ES-I3 (cell line): Measurements from ENCODE around the gene SF3A1.

Source experiments
- H3K36me3 ChIP-seq: 2 replicates; pipeline ENCODE4 v1.6.1; 2013; ENCODE audit warnings: mild to moderate bottlenecking, low read length, control low read depth, moderate library complexity; ENCODE audit not compliant: insufficient read depth
- H3K4me1 ChIP-seq: 2 replicates; pipeline ENCODE4 v1.6.1; 2013; ENCODE audit warnings: mild to moderate bottlenecking, control low read depth, low read length; ENCODE audit not compliant: insufficient read depth
- H3K9ac ChIP-seq: 2 replicates; pipeline ENCODE4 v1.6.1; 2013; ENCODE audit warnings: low read depth, mild to moderate bottlenecking, low read length, moderate library complexity
- H3K9me3 ChIP-seq: 2 replicates; pipeline ENCODE4 v1.6.1; 2013; ENCODE audit warnings: mild to moderate bottlenecking, low read length, moderate library complexity; ENCODE audit not compliant: control insufficient read depth, insufficient read depth

SF3A1 gene

GRCh38 chr22:30332551-30332950, 24.1 kb downstream of the SF3A1 start:
- H3K4me1 ChIP-seq: peaks cover 6% of the 10 kb centered on the region
- no peak overlapping the region for H3K9ac ChIP-seq
- no peaks in the 10 kb centered on the region for H3K9me3 ChIP-seq
- peaks cover 23% of the 10 kb centered on the region for H3K36me3 ChIP-seq

- Histone ChIP-seq H3K9ac (no peak overlapping the region), H3K36me3 (peaks cover 11% of the 10 kb centered on the region), H3K9me3 (no peaks in the 10 kb centered on the region), H3K4me1 (peaks cover 20% of the 10 kb centered on the region)
Observed at GRCh38 chr22:30328466-30329049, 28.1 kb downstream of the SF3A1 start.

- Histone ChIP-seq H3K9me3 (no peaks in the 10 kb centered on the region), H3K4me1 (peaks cover 20% of the 10 kb centered on the region), H3K9ac (no peak overlapping the region), H3K36me3 (peaks cover 4% of the 10 kb centered on the region; the same call in 1 of the 2 replicates)
Observed at GRCh38 chr22:30327864-30328345, 28.8 kb downstream of the SF3A1 start.

GRCh38 chr22:30326706-30327362, 29.9 kb downstream of the SF3A1 start, which contains the start of gene TBC1D10A:
Gene TBC1D10A, minus strand, starts transcription at chr22:30326941. Its CDS starts 60 bp downstream, at chr22:30326881.
- Histone ChIP-seq H3K9me3 (no peaks in the 10 kb centered on the region), H3K9ac (peak within 1 kb of the TSS; percentile 80), H3K36me3 (peaks cover 4% of the 10 kb centered on the region; the same call in 1 of the 2 replicates), H3K4me1 (peaks cover 20% of the 10 kb centered on the region)

GRCh38 chr22:30326255-30326705, 30.4 kb downstream of the SF3A1 start:
- Histone ChIP-seq H3K4me1 (peaks cover 20% of the 10 kb centered on the region), H3K36me3 (peaks cover 4% of the 10 kb centered on the region; the same call in 1 of the 2 replicates), H3K9ac (peak overlapping the region; percentile 80; the same call in 1 of the 2 replicates), H3K9me3 (no peaks in the 10 kb centered on the region)

- H3K4me1 ChIP-seq: peaks cover 20% of the 10 kb centered on the region
- peak overlapping the region; percentile 56; the same call in 1 of the 2 replicates for H3K9ac ChIP-seq
- peaks cover 2% of the 10 kb centered on the region; the same call in 1 of the 2 replicates for H3K36me3 ChIP-seq
- H3K9me3 ChIP-seq: no peaks in the 10 kb centered on the region
Observed at GRCh38 chr22:30325724-30326254, 30.9 kb downstream of the SF3A1 start.

- no peaks in the 10 kb centered on the region; the same call in 1 of the 2 replicates for H3K36me3 ChIP-seq
- peak overlapping the region; percentile 5; the same call in 1 of the 2 replicates for H3K9ac ChIP-seq
- H3K9me3 ChIP-seq: no peaks in the 10 kb centered on the region
- peaks cover 20% of the 10 kb centered on the region for H3K4me1 ChIP-seq
Observed at GRCh38 chr22:30325065-30325720, 31.5 kb downstream of the SF3A1 start.

- H3K36me3 ChIP-seq: 0 out of 2 replicates have a peak, but pooled peaks cover 3% of the 10 kb centered on the region
- no peak overlapping the region for H3K9ac ChIP-seq
- peaks cover 20% of the 10 kb centered on the region for H3K4me1 ChIP-seq
- H3K9me3 ChIP-seq: no peaks in the 10 kb centered on the region
Observed at GRCh38 chr22:30324014-30324730, 32.5 kb downstream of the SF3A1 start.

- Histone ChIP-seq H3K4me1 (peaks cover 20% of the 10 kb centered on the region), H3K9ac (no peak overlapping the region), H3K9me3 (no peaks in the 10 kb centered on the region), H3K36me3 (0 out of 2 replicates have a peak, but pooled peaks cover 3% of the 10 kb centered on the region)
Observed at GRCh38 chr22:30323246-30323645, 33.4 kb downstream of the SF3A1 start.

GRCh38 chr22:30321461-30321860, 35.2 kb downstream of the SF3A1 start:
- H3K36me3 ChIP-seq: 0 out of 2 replicates have a peak, but pooled peaks cover 3% of the 10 kb centered on the region
- H3K9ac ChIP-seq: no peak overlapping the region
- no peaks in the 10 kb centered on the region for H3K9me3 ChIP-seq
- peaks cover 9% of the 10 kb centered on the region; the same call in 1 of the 2 replicates for H3K4me1 ChIP-seq

- no peak overlapping the region for H3K9ac ChIP-seq
- H3K4me1 ChIP-seq: peaks cover 7% of the 10 kb centered on the region; the same call in 1 of the 2 replicates
- 0 out of 2 replicates have a peak, but pooled peaks cover 3% of the 10 kb centered on the region for H3K36me3 ChIP-seq
- H3K9me3 ChIP-seq: no peaks in the 10 kb centered on the region
Observed at GRCh38 chr22:30320021-30320556, 36.6 kb downstream of the SF3A1 start.

- Histone ChIP-seq H3K36me3 (0 out of 2 replicates have a peak, but pooled peaks cover 3% of the 10 kb centered on the region), H3K4me1 (peaks cover 12% of the 10 kb centered on the region; the same call in 1 of the 2 replicates), H3K9ac (no peak overlapping the region), H3K9me3 (no peaks in the 10 kb centered on the region)
Observed at GRCh38 chr22:30318799-30319419, 37.8 kb downstream of the SF3A1 start.

GRCh38 chr22:30317778-30318177, 38.9 kb downstream of the SF3A1 start:
- Histone ChIP-seq H3K4me1 (peaks cover 12% of the 10 kb centered on the region; the same call in 1 of the 2 replicates), H3K36me3 (0 out of 2 replicates have a peak, but pooled peaks cover 3% of the 10 kb centered on the region), H3K9ac (no peak overlapping the region), H3K9me3 (no peaks in the 10 kb centered on the region)
